GM12878 (cell line): ENCODE measurements around the gene LRRC51. TPM values are rescaled to one million over a fixed set of nuclear protein-coding genes. Genes with fewer than 3 reads are reported as not detected.

ENCODE experiments used
- ATAC-seq: fragments of 200-7000 bp; cut with Tn5 transposase; 3 replicates; pipeline ENCODE4 v1.9.1; 2020; ENCODE audit warnings: mild to moderate bottlenecking, moderate library complexity
- Bru-seq: library from RNA; stranded (reverse); fragments of 400-500 nt; gene quantifications from one replicate; lab custom pipeline; 2021; lab: Mats Ljungman, UMichigan
- BruChase-seq, 2 experiments: library from RNA; stranded (reverse); fragments of 400-500 nt; gene quantifications; one replicate each; lab custom pipeline; 2021; lab: Mats Ljungman, UMichigan
- BruUV-seq: library from RNA; stranded (reverse); fragments of 400-500 nt; replicated peaks from 2 replicates; lab custom pipeline; 2021; lab: Mats Ljungman, UMichigan
- CTCF ChIA-PET: fragments of 300-600 bp; sonication (Branson Sonifier 250); formaldehyde crosslinking; extraction: SDS; loops from one replicate; lab custom pipeline; 2021; ENCODE audit warnings: inconsistent platforms; lab: Yijun Ruan, JAX
- POLR2A ChIA-PET: fragments of 350-600 bp; formaldehyde crosslinking; extraction: SDS; loops from one replicate; lab custom pipeline; 2021; ENCODE audit warnings: inconsistent platforms; lab: Charles Lee
- RAD21 ChIA-PET: fragments of 300-600 bp; sonication (Branson Sonifier 250); formaldehyde crosslinking; loops from one replicate; lab custom pipeline; 2023; ENCODE audit warnings: antibody characterized with exemption; ENCODE audit not compliant: unreplicated experiment; lab: Charles Lee
- SMC1A ChIA-PET: fragments of 300-600 bp; sonication (Branson Sonifier 250); formaldehyde crosslinking; loops from one replicate; lab custom pipeline; 2023; ENCODE audit not compliant: unreplicated experiment, uncharacterized antibody; lab: Charles Lee
- DNase-seq: peaks from one replicate; pipeline ENCODE4 v3.0.0-alpha.2; 2011; ENCODE audit warnings: low read depth, low spot score
- FAIRE-seq: peaks from 3 replicates; lab custom pipeline; 2011; peaks lifted over from hg19 to GRCh38; lab: Jason Lieb, UNC
- H2AFZ ChIP-seq: 2 replicates; pipeline ENCODE4 v1.6.0; 2011; ENCODE audit warnings: low read depth, low read length, control low read depth; ENCODE audit not compliant: control insufficient read depth
- H3K27ac ChIP-seq: 2 replicates; pipeline ENCODE4 v1.5.1; 2011; ENCODE audit warnings: control low read depth; ENCODE audit not compliant: control insufficient read depth, insufficient read depth
- H3K27me3 ChIP-seq, 2 experiments: replicated peaks in 1 of 2; 2 replicates each; pipeline versions ENCODE4 v1.6.0 to v1.6.1; 2011; ENCODE audit warnings: low read length in 1 of 2; ENCODE audit not compliant: control insufficient read depth in 2 of 2, insufficient read depth in 2 of 2
- H3K36me3 ChIP-seq, 2 experiments: 2 replicates each; pipeline ENCODE4 v1.5.1; 2011; ENCODE audit warnings: low read length in 1 of 2; ENCODE audit not compliant: control insufficient read depth in 2 of 2, insufficient read depth in 2 of 2
- H3K4me1 ChIP-seq: 2 replicates; pipeline ENCODE4 v1.6.1; 2011; ENCODE audit warnings: mild to moderate bottlenecking, low read length, moderate library complexity, mixed read lengths; ENCODE audit not compliant: control insufficient read depth, insufficient read depth
- H3K4me2 ChIP-seq: 2 replicates; pipeline ENCODE4 v1.6.0; 2011; ENCODE audit warnings: control low read depth; ENCODE audit not compliant: control insufficient read depth, insufficient read depth
- H3K4me3 ChIP-seq: fragments of 200-600 bp; sonication (generic); 2 replicates; pipeline ENCODE4 v1.5.1; 2016
- H3K79me2 ChIP-seq: 2 replicates; pipeline ENCODE4 v1.6.0; 2011; ENCODE audit warnings: low read length; ENCODE audit not compliant: control insufficient read depth, insufficient read depth
- H3K9ac ChIP-seq: 2 replicates; pipeline ENCODE4 v1.8.0; 2011; ENCODE audit warnings: low read length, control low read depth, mixed read lengths; ENCODE audit not compliant: control insufficient read depth, insufficient read depth
- H3K9me3 ChIP-seq: replicated peaks from 3 replicates; pipeline ENCODE4 v1.5.1; 2011; ENCODE audit warnings: mild to moderate bottlenecking, low read length; ENCODE audit not compliant: control insufficient read depth, insufficient read depth
- H4K20me1 ChIP-seq: 2 replicates; pipeline ENCODE4 v1.6.0; 2011; ENCODE audit not compliant: control insufficient read depth, insufficient read depth
- CEBPB ChIP-seq, 2 experiments: fragments of 150-350 bp in 1 of 2; IDR thresholded peaks; 2 replicates each; pipeline ENCODE4 v1.6.1; 2012 to 2014; ENCODE audit warnings: low read depth in 2 of 2, low read length in 2 of 2, borderline replicate concordance in 1 of 2, inconsistent platforms in 1 of 2
- CREM ChIP-seq: IDR thresholded peaks from 2 replicates; pipeline ENCODE4 v1.6.1; 2014; ENCODE audit warnings: antibody characterized with exemption, low read depth
- IRF5 ChIP-seq: fragments of 450-650 bp; IDR thresholded peaks from 2 replicates; pipeline ENCODE4 v1.6.1; 2017; ENCODE audit warnings: borderline replicate concordance
- KLF5 ChIP-seq: fragments of 450-650 bp; IDR thresholded peaks from 2 replicates; pipeline ENCODE4 v1.6.1; 2014; ENCODE audit warnings: mild to moderate bottlenecking; ENCODE audit not compliant: partially characterized antibody
- TBL1XR1 ChIP-seq: IDR thresholded peaks from 2 replicates; pipeline ENCODE4 v1.6.1; 2012; ENCODE audit warnings: low read depth, low read length, improper control_type of control experiment
- TCF12 ChIP-seq: IDR thresholded peaks from 2 replicates; pipeline ENCODE4 v1.6.1; 2011; ENCODE audit warnings: low read depth, mild to moderate bottlenecking, low read length
- USF1 ChIP-seq: IDR thresholded peaks from 2 replicates; pipeline ENCODE4 v1.6.1; 2011; ENCODE audit warnings: borderline replicate concordance, low read depth, mild to moderate bottlenecking, moderate library complexity, mixed read lengths, low read length; ENCODE audit not compliant: insufficient read depth; ENCODE audit errors: extremely low read length
- WGBS: methylation state at CpG from one replicate; pipeline ENCODE4 v1.1.6; 2016; ENCODE audit warnings: low lambda C conversion rate; ENCODE audit not compliant: insufficient replicate concordance, insufficient coverage; ENCODE audit errors: missing lambda C conversion rate; 5-methylcytosine and 5-hydroxymethylcytosine counted together
- in situ Hi-C: fragments of 300-500 bp; cut with MboI; formaldehyde crosslinking; loops from 9 replicates; pipeline ENCODE4 v1.14.3; 2018; ENCODE audit warnings: mixed read lengths
- intact Hi-C: fragments of 100-400 bp; cut with micrococcal nuclease; formaldehyde crosslinking; loops from one replicate; pipeline ENCODE4 v1.14.2; 2022; ENCODE audit not compliant: unreplicated experiment
- long read RNA-seq, 2 experiments: library from polyadenylated mRNA; unstranded; transcript quantifications; one replicate each; pipeline ENCODE4 v2.0.0, GENCODE V29; 2019 to 2020
- polyA minus RNA-seq, 3 experiments: library from RNA; depleted of rRNA, polyadenylated mRNA; stranded (reverse); fragments of >200 nt; gene quantifications; 2 replicates each; pipeline ENCODE4 v1.2.3, GENCODE V29; 2011
- polyA plus RNA-seq, 11 experiments: library from polyadenylated mRNA; depleted of rRNA in 4 of 11; unstranded in 6 of 11; stranded (reverse) in 5 of 11; fragments of >200 nt; fragmentation: Nextera tagmentation in 4 of 11; fragmentation: Illumina TruSeq in 1 of 11; extraction: Ambion mirVana in 4 of 11; extraction: Trizol in 1 of 11; gene quantifications; 1 replicate in 1 of 11; 2 replicates in 10 of 11; pipeline versions ENCODE4 v1.2.1 to v1.2.3, GENCODE V29; 2011 to 2016; ENCODE audit warnings: inconsistent platforms in 2 of 11, missing spikeins in 2 of 11, low read depth in 1 of 11
- total RNA-seq, 4 experiments: library from RNA; depleted of rRNA in 3 of 4; stranded (reverse); fragments of >200 nt in 3 of 4; fragmentation: Illumina TruSeq in 1 of 4; extraction: Trizol in 1 of 4; gene quantifications; 2 replicates each; pipeline versions ENCODE4 v1.2.1 to v1.2.3, GENCODE V29; 2013 to 2021
- TF ChIP-seq, protein P1 (sequence below): fragments of 450-650 bp; IDR thresholded peaks from 2 replicates; pipeline ENCODE4 v1.6.1; 2017; ENCODE audit warnings: low read depth, mild to moderate bottlenecking, moderate library complexity

The LRRC51 gene, protein sequence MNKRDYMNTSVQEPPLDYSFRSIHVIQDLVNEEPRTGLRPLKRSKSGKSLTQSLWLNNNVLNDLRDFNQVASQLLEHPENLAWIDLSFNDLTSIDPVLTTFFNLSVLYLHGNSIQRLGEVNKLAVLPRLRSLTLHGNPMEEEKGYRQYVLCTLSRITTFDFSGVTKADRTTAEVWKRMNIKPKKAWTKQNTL
- 1.3 and 1.4 TPM in 2 replicates for total RNA-seq (2013; cell fraction: nucleolus; rRNA removed)
- total RNA-seq (2014; rRNA removed) (4.0 and 5.6 TPM in 2 replicates), total RNA-seq (2014; rRNA removed; fragmentation: Illumina TruSeq; extraction: Trizol) (4.1 and 4.7 TPM in 2 replicates), total RNA-seq (2021) (2.6 and 5.5 TPM in 2 replicates), polyA plus RNA-seq (2011; rRNA removed) (6.1 and 8.6 TPM in 2 replicates), polyA plus RNA-seq (2014; fragmentation: Illumina TruSeq; extraction: Trizol) (6.4 and 11.7 TPM in 2 replicates), polyA plus RNA-seq (2014; fragmentation: Nextera tagmentation; extraction: Ambion mirVana) (1 to 10 TPM; 4.7 to 6.2 TPM), polyA plus RNA-seq (2014; rRNA removed) (7.5 and 7.8 TPM in 2 replicates), polyA plus RNA-seq (2016; fragmentation: Nextera tagmentation; extraction: Ambion mirVana) (1 to 10 TPM; 3.1 to 6.1 TPM), polyA minus RNA-seq (2011; rRNA and poly(A)+ RNA removed) (8.6 and 10.5 TPM in 2 replicates), Bru-seq, nascent RNA (percentile 30 among the genes with signal in this experiment), BruChase-seq, experiment 1, labeled RNA remaining after a 6-hour chase (percentile 36 among the genes with signal in this experiment), BruChase-seq, experiment 2, labeled RNA remaining after a 2-hour chase (percentile 40 among the genes with signal in this experiment)
- polyA plus RNA-seq (2011; ENCODE audit: low read depth), result 2.8 TPM
- polyA plus RNA-seq (2011; cell fraction: cytosol; rRNA removed), result 7.7 and 9.9 TPM in 2 replicates
- 3.6 and 5.0 TPM in 2 replicates for polyA plus RNA-seq (2011; cell fraction: nucleus; rRNA removed)
- 3.6 and 7.1 TPM in 2 replicates for polyA plus RNA-seq (2012)
- 1.6 and 6.0 TPM in 2 replicates for polyA minus RNA-seq (2011; cell fraction: cytosol; rRNA and poly(A)+ RNA removed)
- polyA minus RNA-seq (2011; cell fraction: nucleus; rRNA and poly(A)+ RNA removed), result 0.73 and 1.4 TPM in 2 replicates
- long read RNA-seq, experiment 1, partial matches to known transcripts, result 0 of 4 reads
- long read RNA-seq, experiment 1, other reads (novel, unspliced or antisense), result 0 of 4 reads
- long read RNA-seq, experiment 2, partial matches to known transcripts, result 1 of 11 reads
- long read RNA-seq, experiment 2, other reads (novel, unspliced or antisense), result 1 of 11 reads

DNA sequence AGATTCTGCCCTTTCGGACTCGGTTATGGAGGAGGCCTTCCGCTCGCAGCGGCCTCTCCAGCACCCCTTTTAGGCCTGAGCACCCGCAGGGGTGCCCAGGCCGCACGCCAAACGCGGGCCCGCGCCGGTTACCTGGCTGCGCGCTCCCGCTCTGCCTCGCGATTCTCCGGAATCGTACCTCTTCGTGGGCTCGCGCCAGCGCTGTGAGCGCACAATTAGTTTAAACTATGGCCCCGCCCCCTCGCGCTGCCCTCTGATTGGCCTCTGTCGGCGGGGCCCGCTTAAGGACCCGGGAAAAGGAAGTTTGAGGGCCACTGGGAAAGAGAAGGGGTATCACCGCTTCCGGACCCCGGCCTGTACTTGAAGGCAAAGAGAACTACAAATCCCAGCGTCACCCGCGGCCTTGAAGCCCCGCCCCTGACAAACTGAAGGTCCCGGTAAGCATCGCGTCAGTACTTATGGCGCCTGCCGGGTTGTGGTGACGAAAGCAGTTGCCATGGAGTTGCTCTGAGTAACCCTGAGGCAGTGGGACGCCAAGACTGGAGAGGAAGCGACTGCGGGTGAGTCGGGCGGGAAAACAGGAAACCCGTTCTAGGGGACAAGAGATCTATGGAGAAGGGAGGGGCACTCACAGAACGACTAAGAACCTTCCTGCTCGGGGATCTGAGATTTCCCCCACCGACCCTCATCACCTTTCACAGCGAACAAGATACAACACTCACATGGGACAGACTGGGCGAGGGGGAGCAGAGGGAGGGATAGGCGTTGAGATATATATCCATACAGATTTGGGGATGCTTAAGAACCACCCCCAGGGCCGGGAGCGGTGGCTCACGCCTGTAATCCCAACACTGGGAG, at the start of gene LRRC51, which contains the start of gene NUMA1:
Gene LRRC51 (plus strand): TSS at position 525 of the 858 bp plus-strand sequence. CDS start 8,234 bp downstream, outside the sequence.
Gene NUMA1 (minus strand): TSS at position 217 of the 858 bp plus-strand sequence. CDS start 44,599 bp downstream, outside the sequence.
- H3K79me2 ChIP-seq, result peaks cover 41% of the 10 kb centered on the region
- 0 out of 4 replicates have a peak, but pooled peaks cover 0 to 2% of the 10 kb centered on the region in 2 experiments for H3K36me3 ChIP-seq
- peak; percentile 97 for ATAC-seq
- DNase-seq, result peak; percentile 99
- H3K4me1 ChIP-seq, result peaks cover 16% of the 10 kb centered on the region
- CTCF ChIA-PET, result interaction anchor here (1.0 to 2.9 kb wide), 6 partner anchors 10 to 55 kb away, joined by 3 to 49 read pairs (median 16); no protein-coding TSS in a partner anchor
- no peaks in the 10 kb centered on the region for H4K20me1 ChIP-seq
- H3K9me3 ChIP-seq, result no peaks in the 10 kb centered on the region
- POLR2A ChIA-PET, result interaction anchor here (0.9 to 1.9 kb wide), 5 partner anchors 32 to 153 kb away, joined by 3 to 13 read pairs (median 4); partner anchors contain the start of genes ANAPC15 and XNDC1N
- FAIRE-seq, result peak; percentile 98
- peak within 1 kb of the TSS; percentile 89 for H3K4me2 ChIP-seq
- in situ Hi-C loops (no loop called here), intact Hi-C loops (loop anchor here (1.0 to 2.0 kb wide), 2 partner anchors 23 to 40 kb away; partner anchors contain the start of gene LAMTOR1)
- BruUV-seq, result no TSS peak
- H2AFZ ChIP-seq, result peak within 1 kb of the TSS; percentile 93
- H3K4me3 ChIP-seq, result peak within 1 kb of the TSS; percentile 77
- RAD21 ChIA-PET, result interaction anchor here (1.1 to 2.4 kb wide), 2 partner anchors 10 to 43 kb away, joined by 4 to 16 read pairs; no protein-coding TSS in a partner anchor
- peak within 1 kb of the TSS; percentile 72 for H3K9ac ChIP-seq
- no peaks in the 10 kb centered on the region for H3K27me3 ChIP-seq
- peak within 1 kb of the TSS; percentile 78 for H3K27ac ChIP-seq
- SMC1A ChIA-PET, result interaction anchor here (0.6 to 3.5 kb wide), 8 partner anchors 10 to 102 kb away, joined by 3 to 30 read pairs (median 4); no protein-coding TSS in a partner anchor
- WGBS, result 1% methylated on average over 60 of the region's 60 CpGs
- TF ChIP-seq, protein P1, sequence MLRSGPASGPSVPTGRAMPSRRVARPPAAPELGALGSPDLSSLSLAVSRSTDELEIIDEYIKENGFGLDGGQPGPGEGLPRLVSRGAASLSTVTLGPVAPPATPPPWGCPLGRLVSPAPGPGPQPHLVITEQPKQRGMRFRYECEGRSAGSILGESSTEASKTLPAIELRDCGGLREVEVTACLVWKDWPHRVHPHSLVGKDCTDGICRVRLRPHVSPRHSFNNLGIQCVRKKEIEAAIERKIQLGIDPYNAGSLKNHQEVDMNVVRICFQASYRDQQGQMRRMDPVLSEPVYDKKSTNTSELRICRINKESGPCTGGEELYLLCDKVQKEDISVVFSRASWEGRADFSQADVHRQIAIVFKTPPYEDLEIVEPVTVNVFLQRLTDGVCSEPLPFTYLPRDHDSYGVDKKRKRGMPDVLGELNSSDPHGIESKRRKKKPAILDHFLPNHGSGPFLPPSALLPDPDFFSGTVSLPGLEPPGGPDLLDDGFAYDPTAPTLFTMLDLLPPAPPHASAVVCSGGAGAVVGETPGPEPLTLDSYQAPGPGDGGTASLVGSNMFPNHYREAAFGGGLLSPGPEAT, result peak; percentile 73; the same call in 1 of the 2 replicates
- TF ChIP-seq KLF5, result peak; percentile 56
- TF ChIP-seq CEBPB (IDR thresholded peaks at IDR 0.05; ENCODE audit: borderline replicate concordance in 1 of 2, low read depth in 2 of 2, low read length in 2 of 2), result peak in 1 of 2 experiments; percentile 47; a peak in 1 of 4 replicates
- no peak for TF ChIP-seq IRF5
- no peak for TF ChIP-seq USF1
- TF ChIP-seq CREM, result peak; percentile 98
- TF ChIP-seq TBL1XR1, result no peak
- TF ChIP-seq TCF12, result 0 out of 2 replicates have a peak, but pooled peaks have one; percentile 10
